GM19240 (cell line): ENCODE data around the gene PLP1.
"Not testable (repeated sequence)": the region's sequence is repeated elsewhere in the genome, so short reads cannot be mapped to it uniquely, and the experiment has no call there.

Source experiments
- DNase-seq: peaks from one replicate; pipeline ENCODE4 v3.0.0; 2011; ENCODE audit warnings: low spot score; ENCODE audit not compliant: insufficient read length

The PLP1 gene, protein sequence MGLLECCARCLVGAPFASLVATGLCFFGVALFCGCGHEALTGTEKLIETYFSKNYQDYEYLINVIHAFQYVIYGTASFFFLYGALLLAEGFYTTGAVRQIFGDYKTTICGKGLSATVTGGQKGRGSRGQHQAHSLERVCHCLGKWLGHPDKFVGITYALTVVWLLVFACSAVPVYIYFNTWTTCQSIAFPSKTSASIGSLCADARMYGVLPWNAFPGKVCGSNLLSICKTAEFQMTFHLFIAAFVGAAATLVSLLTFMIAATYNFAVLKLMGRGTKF

DNA sequence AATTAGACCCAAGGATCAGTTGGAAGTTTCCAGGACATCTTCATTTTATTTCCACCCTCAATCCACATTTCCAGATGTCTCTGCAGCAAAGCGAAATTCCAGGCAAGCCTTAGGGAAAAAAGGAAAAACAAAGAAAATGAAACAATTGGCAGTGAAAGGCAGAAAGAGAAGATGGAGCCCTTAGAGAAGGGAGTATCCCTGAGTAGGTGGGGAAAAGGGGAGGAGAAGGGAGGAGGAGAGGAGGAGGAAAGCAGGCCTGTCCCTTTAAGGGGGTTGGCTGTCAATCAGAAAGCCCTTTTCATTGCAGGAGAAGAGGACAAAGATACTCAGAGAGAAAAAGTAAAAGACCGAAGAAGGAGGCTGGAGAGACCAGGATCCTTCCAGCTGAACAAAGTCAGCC, at the start of gene PLP1:
PLP1 (plus strand) TSS at position 295 of the 400 bp plus-strand sequence. CDS start 156 bp downstream, outside the sequence.
- DNase-seq = no peak

DNA sequence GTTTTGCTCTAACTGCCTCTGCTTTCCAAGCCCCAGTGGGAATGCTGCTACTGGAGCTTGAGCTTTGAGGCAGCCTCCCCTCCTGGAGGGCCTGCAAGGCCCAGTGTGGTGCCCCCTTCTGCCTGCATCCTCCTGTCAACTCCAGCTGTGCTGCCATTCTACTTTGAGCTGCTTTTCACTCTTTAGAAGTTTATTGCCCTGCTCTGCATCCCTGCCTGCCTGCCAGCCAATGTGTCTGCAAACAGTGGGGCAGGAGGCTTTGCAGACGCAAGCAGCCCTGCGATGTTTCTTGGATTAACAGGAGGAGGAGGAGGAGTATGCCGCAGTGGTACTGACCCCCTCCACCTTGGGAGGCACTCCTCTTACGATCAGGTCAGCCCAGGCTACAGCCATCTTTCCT, 49.5 kb upstream of the PLP1 start:
- no peak for DNase-seq

DNA sequence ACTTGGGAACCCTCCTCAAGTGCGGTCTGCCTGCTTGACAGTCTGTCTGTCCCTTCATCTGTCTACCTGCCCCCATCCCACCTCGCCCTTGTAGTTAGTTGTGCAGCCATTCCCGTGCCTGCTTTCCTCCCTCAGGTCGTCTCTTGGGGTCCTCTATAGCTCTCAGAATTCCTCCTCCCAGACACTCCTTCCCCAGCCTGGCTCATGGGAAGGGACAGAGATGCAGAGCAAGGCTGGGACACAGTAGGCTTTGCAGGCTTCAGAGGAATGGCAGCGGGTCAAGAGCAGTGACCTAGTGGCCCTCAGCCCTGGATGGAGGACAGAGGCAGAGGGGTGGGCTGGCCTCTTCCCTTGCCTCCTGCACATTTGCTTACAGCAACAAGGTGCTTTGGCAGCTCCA, 47.6 kb upstream of the PLP1 start:
- DNase-seq = no peak

DNA sequence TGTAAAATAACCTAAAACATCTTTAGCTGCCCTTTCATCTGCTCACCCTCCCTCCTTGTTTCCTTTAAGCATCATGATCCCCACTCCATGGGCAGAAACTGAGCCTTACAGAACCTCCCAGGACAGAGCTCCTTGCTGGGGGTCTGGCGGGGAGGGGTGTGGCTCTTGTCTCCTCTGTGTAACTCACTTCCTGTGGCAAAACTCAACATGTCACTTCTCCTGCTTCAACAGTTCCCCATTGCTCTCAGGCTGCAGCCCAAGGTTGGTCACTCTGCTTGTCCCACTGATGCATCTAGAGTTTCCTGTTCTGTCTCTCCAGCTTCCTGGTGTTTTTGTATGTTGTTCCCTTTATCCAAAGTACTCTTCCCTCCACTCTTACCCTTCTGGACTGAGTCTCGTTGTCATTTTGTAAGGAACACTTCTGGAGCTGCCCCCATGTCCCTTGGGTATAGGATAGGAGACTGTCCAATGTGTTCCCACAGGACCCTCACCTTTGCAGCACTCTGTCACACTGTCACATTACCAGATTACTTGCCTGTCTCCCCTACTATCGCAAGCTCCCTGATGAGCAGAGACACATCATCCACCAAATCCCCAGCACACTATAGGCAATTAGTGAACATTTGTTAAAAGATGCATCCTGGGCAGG, 46.4 kb upstream of the PLP1 start:
- no peak for DNase-seq

DNA sequence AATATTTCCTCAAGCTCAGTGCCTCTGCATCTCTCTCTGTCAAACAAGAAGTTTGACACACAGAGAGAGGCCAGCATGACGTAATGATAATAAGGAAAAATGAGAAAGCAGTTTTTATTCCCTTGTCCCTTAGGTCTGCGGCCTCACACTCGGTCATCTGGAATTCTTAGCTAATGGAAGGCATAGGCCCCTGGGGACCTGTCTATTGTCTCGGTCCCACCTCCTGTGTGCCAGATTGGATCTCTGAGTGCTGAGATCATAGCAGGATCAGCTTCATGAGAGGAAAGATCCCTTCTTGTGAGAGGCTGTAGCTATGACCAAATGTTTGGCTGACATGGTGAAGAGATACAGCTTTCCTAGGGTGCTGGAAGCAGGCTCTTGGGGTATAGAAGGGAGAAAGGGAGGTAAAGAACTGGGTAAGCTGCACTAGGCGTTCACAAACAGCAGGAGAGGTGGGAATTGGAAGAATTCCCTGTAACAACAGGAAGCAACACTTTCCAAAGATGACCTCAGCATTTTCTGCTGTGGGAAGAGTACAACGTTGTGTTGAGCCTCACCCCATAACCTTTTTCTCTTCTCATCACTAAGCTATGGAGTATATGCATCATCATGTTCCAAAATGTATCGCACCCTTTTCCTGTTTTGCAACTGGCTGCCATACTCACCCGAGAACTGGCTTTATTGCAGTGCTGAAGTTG, 45.7 kb upstream of the PLP1 start:
- no peak for DNase-seq

DNA sequence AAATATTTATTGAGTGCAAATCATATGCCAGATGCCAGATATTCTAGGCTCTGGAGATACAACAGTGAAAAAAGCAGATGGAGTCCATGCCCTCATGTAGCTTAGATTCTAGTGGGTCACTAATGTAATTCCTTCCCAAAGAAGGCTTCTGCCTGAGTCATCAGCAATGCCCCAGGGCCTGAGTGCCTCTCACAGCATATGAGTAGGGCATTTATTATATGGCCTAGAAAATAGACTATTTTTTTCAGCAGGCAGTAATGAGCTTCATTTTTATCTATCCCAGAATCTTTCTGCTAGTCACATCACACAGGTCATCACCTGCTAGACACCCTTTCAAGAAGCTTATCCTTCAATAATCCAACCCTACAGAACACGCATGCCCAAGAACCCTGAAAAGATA, 43.6 kb upstream of the PLP1 start:
- no peak for DNase-seq

DNA sequence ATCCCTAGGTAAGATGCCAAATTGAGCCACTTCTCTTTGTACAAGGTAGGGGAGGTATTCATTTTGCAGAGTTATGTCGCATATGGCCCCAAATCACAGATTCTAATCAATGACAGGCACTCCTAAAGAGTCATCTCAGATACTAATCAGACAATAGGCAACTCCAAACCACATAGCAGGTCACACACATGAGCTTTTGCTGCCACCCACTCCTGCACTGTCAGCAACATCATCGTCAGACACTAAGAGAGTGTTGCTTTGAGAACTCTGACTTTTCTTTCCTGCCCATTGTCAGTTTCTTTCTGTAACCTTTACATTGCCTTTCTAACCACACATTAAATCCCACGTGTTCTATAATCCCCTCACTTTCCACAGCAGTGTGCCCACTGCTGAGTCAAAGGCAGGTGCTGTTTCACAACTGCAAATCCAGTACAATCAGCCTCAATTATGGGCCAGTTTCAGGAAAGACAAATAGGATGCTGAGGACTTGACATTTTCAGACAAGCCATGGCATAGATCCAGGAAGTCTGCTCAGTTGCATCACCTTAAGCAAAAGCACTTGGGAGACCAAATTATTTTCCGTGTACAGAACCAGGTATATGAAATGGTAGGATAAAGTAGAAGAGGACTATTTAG, 42.4 kb upstream of the PLP1 start:
- DNase-seq = no peak

DNA sequence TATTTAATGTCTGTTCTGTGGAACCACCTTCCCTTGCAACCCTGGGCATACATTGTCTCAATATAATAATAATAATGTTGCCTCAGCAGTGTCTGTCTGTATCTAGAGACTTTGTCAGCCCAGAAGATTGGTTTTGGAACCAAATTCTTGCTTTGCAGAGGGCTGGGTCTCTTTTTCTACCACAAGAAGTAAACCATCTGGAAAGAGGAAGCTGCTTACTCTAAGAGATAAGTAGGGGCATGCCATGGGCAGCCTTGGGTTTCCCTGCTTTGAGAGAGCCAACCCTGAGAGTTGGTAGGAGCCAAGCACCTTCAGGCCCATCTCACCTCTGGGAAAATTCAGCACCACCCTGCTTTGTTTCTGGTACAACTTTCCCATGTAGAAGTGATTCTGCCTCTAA, 38.9 kb upstream of the PLP1 start:
- DNase-seq = no peak

DNA sequence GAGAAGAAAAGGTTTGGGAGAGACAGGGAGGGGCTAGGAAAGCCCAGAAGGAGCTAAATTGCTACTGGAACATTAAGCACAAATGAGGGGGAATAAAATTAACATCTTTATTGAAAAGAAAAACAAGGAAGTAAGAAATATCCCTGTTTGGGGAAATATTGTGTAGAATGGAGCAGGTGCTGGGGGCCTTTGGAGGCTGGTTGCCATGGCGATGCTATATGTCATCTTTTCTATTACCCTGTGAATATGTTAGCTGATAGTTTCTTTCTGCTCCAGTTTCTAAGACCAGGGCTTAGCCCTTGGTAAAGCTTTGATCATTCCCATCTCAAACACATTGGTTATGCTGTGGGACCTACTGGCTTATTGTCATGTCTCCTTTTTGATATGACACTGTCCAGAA, 37.2 kb upstream of the PLP1 start:
- no peak for DNase-seq

DNA sequence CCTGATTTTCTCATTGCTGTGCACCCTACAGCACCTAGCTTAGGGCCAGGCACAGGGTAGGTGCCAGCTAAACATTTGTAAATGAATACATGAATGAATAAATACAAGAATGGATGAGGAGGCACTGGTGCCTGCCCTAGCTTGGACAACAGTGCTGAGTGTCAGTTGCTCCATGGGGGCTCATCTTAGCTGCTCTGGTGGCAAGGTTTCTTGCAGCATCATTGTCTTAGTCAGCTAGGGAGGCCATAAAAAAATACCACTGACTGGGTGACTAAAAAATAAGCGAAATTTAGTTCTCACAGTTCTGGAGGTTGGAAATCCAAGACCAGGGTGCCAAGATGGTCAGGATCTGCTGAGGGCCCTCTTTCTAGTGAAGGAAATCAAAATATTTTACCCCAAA, 34.8 kb upstream of the PLP1 start:
- DNase-seq = no peak

DNA sequence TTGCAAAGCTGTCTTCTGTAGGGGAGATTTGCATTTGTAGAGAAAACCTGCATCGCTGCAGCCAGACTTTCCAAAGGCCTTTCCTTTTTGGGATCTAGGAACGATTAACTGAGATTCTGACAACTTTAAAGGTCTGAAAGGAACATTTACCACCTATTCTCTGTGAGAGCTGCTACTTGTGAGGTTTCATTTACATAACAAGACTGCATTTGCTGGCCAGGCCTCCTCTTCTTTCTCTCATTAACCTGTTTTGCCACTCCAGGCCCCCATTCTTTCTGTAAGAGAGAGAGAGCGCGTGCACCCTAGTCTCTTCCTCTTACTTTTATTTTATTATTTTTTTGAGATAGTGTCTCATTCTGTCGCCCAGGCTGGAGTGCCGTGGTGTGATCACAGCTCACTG, 34.3 kb upstream of the PLP1 start:
- no peak for DNase-seq

DNA sequence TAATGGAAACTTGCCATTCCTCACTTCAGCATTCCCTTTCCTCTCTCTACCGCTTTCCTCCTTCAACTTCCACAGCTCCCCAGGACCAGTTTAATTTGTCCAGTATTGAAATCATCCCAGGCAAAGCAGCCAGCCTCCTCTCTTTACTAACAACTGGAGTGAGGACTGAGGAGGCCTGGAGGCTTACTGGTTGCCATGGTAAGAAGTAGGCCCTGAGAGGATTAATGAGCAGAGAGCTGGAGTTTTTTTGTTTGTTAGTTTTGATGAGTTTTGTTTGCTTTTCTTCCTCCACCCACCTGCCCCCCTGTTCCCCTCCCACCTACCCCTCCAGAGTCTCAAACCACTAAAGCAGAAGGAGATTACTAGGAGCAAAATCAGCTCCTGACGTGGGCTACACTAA, 29.5 kb upstream of the PLP1 start:
- no peak for DNase-seq

DNA sequence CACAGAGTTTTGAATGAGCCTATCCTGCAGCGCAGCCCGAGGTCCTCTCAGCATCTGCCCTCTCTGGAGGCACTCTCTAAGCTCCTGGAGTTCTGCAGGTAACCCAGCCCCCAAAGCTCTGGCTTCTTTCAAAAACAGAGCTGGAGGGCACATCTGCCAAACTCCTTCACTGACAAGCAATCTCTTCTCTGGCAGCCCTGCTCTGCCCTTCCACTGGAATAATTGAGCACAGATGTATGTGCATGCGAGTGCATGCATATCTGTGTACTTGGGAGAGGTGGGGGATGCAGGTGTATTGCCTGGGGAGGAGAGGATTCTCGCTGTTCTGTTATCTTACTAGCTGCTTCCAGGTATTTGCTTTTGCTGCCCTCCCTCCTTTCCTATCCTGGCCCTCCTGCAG, 22.2 kb upstream of the PLP1 start:
- DNase-seq = no peak

DNA sequence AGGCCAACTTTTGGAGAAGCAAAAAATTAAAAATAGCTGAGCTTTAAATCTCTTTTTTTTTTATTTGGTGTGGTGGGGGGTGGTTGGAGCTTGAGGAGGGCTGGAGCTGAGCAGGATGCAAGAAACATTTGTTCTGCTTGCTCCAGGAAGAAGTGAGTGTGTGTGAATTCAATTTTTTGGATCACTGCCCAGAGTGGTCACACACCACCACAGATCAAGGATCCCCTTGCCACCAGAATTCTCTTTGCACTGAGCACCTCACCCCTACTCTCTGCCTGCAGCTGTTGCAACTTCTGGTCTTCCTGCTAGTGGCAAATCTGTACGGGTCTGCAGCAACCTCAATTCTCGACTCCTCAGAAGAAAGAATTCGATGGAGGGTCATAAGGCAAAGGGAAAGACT, 19.9 kb upstream of the PLP1 start:
- no peak for DNase-seq

DNA sequence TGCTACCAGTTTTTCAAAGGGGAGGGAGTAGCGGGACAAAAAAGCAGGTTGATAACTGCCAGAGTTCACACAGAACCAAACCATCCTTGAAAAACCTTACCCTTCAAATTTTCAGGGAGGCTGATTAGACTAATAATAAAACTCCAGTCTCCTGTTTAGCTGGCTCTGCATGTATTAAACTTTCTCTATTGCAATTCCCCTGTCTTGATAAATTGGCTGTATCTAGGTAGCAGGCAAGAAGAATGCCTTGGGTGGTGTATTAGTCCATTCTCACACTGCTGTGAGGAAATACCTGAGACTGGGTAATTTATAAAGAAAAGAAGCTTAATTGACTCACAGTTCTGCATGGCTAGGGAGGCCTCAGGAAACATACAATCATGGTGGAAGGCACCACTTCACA, 18.1 kb upstream of the PLP1 start:
- no peak for DNase-seq

DNA sequence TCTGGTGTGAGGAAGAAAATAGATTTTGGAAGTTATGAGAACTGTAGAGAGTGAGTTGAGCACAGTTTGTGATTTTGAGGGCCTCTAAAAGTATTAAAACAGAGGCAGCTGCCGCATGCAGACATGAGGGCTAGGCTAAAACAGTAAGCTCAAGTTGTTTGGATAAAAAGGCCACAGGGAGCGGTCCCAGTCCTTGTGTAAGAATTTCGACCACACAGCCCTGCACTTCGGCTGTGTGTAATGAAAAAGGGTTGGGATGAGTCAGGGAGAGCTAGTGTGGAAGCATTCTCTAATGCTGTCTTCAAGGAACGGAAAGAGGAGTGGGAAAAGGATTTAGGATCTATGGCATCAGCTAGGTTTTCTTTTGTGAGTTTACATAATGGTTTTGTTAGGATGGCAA, 13.1 kb upstream of the PLP1 start:
- DNase-seq = not testable (repeated sequence)

DNA sequence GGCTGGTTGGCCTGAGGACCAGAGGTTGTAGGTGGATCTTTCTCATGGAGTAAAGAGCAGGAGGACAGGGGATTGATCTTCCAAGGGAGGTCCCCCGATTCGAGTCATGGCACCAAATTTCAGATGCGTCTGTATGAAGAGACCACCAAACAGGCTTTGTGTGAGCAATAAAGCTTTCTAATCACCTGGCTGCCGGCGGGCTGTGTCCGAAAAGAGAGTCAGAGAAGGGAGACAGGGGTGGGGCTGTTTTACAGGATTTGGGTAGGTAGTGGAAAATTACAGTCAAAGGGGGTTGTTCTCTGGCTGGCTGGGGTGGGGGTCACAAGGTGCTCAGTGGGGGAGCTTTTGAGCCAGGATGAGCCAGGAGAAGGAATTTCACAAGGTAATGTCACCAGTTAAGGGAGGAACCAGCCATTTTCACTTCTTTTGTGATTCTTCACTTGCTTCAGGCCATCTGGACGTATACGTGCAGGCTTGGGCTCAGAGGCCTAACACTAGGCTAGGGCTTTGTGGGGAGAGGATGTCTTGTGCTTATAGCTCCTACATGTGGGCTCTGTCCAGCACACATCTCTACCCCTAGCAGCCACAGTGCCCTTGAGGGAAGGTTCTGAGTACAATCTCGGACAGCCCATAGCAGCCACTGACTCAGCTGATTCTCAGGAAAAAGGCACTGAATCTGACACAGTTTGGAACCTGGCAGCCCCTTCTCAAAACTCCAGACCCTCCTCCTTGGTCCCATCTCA, 9.7 kb upstream of the PLP1 start:
- DNase-seq = not testable (repeated sequence)

DNA sequence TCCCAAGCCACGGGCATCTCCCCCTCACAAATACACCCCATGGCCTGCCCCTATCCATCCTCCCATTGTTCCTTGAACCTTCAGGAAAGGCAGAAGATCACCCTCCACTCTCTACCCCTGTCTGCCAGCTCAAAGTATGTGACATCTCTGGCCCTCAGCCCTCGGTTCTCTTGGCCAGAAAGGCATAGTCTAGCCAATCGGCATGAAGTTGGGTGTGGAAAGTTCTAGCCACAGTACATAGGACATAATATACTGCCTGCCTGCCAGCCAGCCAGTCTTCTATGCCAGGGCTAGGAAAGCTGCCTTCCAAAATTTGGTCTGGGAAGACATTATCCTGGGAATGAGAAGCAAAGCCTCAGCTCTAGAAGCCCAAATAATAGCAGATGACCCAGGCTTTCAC, 3.2 kb upstream of the PLP1 start:
- DNase-seq = no peak

DNA sequence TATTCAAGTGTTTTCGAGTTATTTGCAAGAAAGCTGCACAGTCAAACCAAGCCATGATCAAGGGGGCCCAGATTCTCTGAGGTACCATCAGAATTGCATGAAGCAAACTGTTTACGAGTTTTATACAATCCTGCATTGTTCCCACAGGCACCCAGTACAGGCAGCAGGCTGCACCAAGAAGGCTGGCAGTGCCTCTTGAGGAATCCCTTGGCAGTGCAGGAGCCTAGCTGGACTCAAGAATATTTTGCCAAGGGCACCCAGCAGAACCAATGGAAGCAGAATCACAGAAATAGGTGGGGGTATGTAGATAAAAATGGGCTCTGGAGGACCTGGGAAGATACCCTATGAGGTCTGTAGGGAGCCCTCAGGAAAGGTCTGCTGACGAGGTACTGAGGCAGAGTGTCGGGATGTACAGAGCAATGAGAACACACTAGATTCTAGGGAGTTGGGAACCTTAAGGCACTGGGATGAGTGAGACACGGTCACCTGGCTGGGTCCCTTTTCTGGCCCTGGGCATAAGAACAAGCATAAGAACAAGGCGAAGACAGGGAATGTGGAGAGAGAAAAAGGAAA, 2.5 kb upstream of the PLP1 start:
- no peak for DNase-seq

DNA sequence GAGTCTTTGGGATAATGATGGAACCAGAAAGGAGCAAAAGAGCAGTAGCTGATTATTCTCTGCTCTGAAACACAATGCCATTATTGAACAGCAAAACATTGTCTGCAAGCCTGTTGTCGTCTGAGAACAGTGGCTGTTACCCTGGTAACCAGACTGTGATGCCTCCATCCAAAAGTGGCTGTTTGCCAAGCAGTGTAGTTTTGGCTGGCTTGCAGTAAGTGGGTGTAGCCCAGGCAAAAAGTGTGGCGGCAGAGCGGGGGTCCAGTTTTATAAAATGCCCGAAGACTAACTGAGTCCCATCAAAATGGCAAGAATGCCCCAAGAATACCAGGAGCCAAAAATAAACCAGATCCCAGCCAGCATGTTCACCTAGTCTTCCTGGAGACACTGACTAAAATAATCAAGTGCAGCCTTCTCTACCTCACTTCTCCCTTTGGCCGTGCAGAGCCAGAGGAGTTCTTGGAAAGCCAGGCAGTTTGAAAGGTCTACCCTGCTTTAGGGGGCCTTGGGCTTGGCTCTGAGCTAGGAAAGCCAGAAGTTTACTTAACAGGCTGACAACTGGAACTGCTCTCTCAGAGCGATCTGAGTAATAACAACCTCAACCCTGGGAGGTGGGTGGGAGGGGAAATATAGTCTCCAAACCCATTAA, 2.6 kb downstream of the PLP1 start:
- no peak for DNase-seq
